Thoracic aorta (tissue), 2 donors: Measurements from ENCODE around the gene UBN1. TPM values are rescaled to one million over a fixed set of nuclear protein-coding genes. Genes with fewer than 3 reads are reported as not detected.

Experiments
- ATAC-seq: fragments of 150-250 bp; one replicate; pipeline ENCODE4 v1.8.0; 2017; ENCODE audit warnings: low read depth; ENCODE audit not compliant: insufficient number of reproducible peaks, low FRiP score
- DNase-seq: peaks from one replicate; pipeline ENCODE4 v3.0.0-alpha.2; 2020; ENCODE audit warnings: low spot score
- H3K27ac ChIP-seq, 2 donors: fragments of 200-600 bp; sonication (generic); 1 replicate in 1 of 2; 2 replicates in 1 of 2; pipeline ENCODE4 v1.5.1; 2016; ENCODE audit warnings: mild to moderate bottlenecking in 2 of 2, moderate library complexity in 2 of 2
- H3K27me3 ChIP-seq: fragments of 200-600 bp; sonication (generic); replicated peaks from 2 replicates; pipeline ENCODE4 v1.6.0; 2016; ENCODE audit warnings: mild to moderate bottlenecking; ENCODE audit not compliant: insufficient read depth
- H3K36me3 ChIP-seq: fragments of 200-600 bp; sonication (generic); one replicate; pipeline ENCODE4 v1.5.1; 2016
- H3K4me1 ChIP-seq, 2 donors: fragments of 200-600 bp; sonication (generic); 1 replicate in 1 of 2; 2 replicates in 1 of 2; pipeline versions ENCODE4 v1.5.1 to v1.6.0; 2016; ENCODE audit warnings: low read depth in 2 of 2, mild to moderate bottlenecking in 1 of 2; ENCODE audit not compliant: control insufficient read depth in 1 of 2
- H3K4me3 ChIP-seq: fragments of 200-600 bp; sonication (generic); 2 replicates; pipeline ENCODE4 v1.5.1; 2016; ENCODE audit warnings: mild to moderate bottlenecking
- H3K9me3 ChIP-seq: fragments of 200-600 bp; sonication (generic); 2 replicates; pipeline ENCODE4 v1.5.1; 2016
- total RNA-seq, 2 donors: library from RNA; depleted of rRNA; stranded (reverse); fragments of >200 nt; gene quantifications; one replicate each; pipeline versions ENCODE4 v1.1.0 to v1.2.3, GENCODE V29; 2016
- TF ChIP-seq, protein P1 (sequence below): fragments of 200-600 bp; sonication (generic); IDR thresholded peaks from one replicate; pipeline ENCODE4 v1.5.1; 2019; ENCODE audit warnings: antibody characterized with exemption

UBN1 gene
- total RNA-seq, 2 donors from 2014 or later, result 27.1 to 37.0 TPM

DNA sequence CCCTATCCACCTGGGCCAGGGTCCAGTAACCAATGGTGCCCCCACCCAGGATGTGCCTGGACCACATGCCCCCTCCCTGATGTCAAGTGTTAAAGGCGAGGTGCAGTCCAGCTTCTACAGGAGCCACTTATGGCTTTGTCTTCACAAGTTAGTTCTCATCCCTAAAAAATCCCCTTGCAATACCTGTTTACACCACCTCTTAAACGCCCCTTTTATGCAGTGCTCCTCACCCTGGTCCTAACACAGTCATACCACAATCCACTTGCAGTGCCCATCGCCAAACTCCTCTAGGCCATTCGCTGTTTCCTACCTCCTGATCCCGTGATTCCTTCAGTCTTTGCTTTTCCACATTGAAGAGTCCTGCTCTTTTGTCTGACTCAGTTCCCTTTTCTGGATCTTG is 7.3 kb upstream of the UBN1 start:
- no peak overlapping the region for H3K27ac ChIP-seq
- no peak for DNase-seq
- no peaks in the 10 kb centered on the region for H3K4me1 ChIP-seq
- H3K4me3 ChIP-seq, result no peak overlapping the region
- no peaks in the 10 kb centered on the region for H3K9me3 ChIP-seq
- TF ChIP-seq, protein P1, sequence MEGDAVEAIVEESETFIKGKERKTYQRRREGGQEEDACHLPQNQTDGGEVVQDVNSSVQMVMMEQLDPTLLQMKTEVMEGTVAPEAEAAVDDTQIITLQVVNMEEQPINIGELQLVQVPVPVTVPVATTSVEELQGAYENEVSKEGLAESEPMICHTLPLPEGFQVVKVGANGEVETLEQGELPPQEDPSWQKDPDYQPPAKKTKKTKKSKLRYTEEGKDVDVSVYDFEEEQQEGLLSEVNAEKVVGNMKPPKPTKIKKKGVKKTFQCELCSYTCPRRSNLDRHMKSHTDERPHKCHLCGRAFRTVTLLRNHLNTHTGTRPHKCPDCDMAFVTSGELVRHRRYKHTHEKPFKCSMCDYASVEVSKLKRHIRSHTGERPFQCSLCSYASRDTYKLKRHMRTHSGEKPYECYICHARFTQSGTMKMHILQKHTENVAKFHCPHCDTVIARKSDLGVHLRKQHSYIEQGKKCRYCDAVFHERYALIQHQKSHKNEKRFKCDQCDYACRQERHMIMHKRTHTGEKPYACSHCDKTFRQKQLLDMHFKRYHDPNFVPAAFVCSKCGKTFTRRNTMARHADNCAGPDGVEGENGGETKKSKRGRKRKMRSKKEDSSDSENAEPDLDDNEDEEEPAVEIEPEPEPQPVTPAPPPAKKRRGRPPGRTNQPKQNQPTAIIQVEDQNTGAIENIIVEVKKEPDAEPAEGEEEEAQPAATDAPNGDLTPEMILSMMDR, result no peak
- H3K36me3 ChIP-seq, result peaks cover 55% of the 10 kb centered on the region
- no peak for ATAC-seq
- H3K27me3 ChIP-seq, result no peaks in the 10 kb centered on the region

DNA sequence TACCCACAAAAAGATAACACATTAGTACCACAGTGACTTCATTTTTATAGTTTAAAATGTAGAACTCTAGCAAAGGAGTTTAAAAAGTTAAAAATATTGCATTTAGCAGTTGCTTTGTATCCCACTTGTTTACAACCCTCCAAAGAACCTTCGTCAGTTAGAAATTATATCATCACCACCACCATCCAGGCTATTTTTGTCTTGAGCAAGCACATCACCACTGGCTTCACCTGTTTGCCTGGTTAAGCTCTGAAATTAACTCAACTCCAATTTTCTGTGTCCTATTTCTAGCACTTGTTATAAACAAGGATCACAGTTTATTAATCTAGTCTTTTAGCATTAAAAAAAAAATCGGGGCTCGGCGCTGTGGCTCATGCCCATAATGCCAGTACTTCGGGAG is 6.3 kb upstream of the UBN1 start:
- Histone ChIP-seq H3K27me3 (no peaks in the 10 kb centered on the region), H3K4me3 (no peak overlapping the region), H3K36me3 (peaks cover 49% of the 10 kb centered on the region), H3K27ac (no peak overlapping the region), H3K9me3 (no peaks in the 10 kb centered on the region), H3K4me1 (peaks cover 8% of the 10 kb centered on the region in 2 donors)
- TF ChIP-seq, protein P1, result no peak
- ATAC-seq (no peak), DNase-seq (no peak)

DNA sequence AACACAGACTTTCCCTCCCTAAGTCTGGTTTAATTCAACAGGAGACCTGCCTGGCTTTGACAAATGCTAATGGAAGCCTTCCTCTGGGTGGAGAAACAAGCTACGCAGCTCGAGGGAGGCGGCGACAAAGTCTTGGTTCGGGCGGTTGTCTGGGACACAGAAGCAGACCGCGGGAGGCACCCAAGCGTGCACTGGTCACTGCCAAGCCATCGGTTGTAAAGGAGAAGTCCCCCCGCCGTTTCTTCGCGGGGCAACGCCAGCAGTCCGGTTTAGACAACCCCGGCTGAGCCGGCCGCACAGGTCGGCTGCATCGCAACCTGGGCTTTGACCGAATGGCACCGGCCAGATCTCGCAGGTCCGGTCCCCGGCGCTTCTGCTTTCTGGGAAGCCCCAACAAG is 779 bp upstream of the UBN1 start:
- H3K4me1 ChIP-seq, result peaks cover 30 to 45% of the 10 kb centered on the region in 2 donors
- TF ChIP-seq, protein P1, result no peak
- DNase-seq, result no peak
- ATAC-seq, result no peak
- peaks cover 22% of the 10 kb centered on the region for H3K36me3 ChIP-seq
- no peaks in the 10 kb centered on the region for H3K9me3 ChIP-seq
- H3K27ac ChIP-seq, result peak overlapping the region; percentile 86 to 92
- no peaks in the 10 kb centered on the region for H3K27me3 ChIP-seq
- H3K4me3 ChIP-seq, result peak overlapping the region; percentile 98

DNA sequence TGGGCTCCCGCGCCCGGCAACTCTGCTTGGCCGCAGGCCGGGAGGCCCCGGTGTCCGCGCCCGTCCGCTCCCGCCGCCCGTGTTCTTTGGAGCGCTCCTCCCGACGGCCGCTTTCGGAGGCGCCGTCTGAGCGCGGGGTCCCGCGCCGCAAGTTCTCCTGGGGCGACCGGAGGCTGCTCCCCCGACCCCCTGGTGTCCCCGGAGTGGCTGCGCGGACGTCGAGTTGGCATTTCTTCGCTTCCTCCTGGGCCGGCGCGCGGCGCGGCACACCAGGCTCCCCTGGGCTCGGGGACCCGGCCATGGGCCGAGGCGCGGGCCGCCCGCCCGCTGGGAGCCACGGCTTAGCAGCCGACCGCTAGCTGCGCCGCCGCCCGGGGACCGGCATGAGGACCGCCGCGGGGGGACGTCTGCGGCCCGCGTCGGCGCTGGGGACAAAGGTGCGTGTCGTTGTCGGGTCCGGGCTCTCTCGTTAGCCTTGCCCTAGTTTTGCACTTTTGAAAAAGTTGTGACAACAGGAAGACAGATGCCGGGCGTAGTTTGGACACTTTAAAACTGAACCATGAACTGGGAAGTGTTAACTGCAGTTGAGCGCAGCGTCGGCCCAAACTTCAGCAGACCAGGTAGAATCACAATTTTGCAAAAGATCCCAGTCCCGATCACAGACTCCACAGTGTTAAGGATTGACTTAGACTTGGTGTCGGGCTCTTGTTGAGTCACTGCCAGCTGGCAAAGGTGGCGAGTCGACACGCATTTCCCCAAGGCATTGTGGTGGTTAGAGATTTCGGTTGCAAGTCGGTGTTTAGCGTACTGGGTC is 700 bp downstream of the UBN1 start:
- Histone ChIP-seq H3K27ac (peak overlapping the region; percentile 86 to 92), H3K4me1 (peaks cover 32 to 50% of the 10 kb centered on the region in 2 donors), H3K9me3 (no peaks in the 10 kb centered on the region), H3K27me3 (no peaks in the 10 kb centered on the region), H3K36me3 (peaks cover 14% of the 10 kb centered on the region), H3K4me3 (peak overlapping the region; percentile 98)
- ATAC-seq (no peak), DNase-seq (no peak)
- TF ChIP-seq, protein P1, result no peak

DNA sequence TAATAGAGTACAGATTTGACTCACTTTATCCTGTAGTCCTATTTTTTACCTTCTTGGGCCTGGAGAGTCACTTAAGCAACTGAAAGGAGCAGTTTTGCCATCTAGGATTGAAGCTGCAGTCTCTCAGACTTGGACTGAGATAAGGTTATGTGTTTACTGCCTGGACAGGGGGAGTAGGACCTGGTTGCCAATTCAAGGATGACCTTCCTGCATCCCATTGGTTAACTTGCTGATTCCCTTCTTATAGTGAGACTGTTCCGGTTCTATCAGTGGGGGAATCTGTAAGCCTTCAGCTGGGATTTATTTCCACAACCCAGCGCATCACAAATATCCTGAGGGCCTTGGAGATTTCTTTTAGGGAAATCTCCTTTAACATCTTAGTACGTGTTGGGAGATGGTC is 2.9 kb downstream of the UBN1 start:
- no peaks in the 10 kb centered on the region for H3K9me3 ChIP-seq
- H3K27ac ChIP-seq, result no peak overlapping the region
- no peak for ATAC-seq
- peaks cover 7% of the 10 kb centered on the region for H3K36me3 ChIP-seq
- peaks cover 31 to 50% of the 10 kb centered on the region in 2 donors for H3K4me1 ChIP-seq
- DNase-seq, result no peak
- no peaks in the 10 kb centered on the region for H3K27me3 ChIP-seq
- H3K4me3 ChIP-seq, result peak overlapping the region; percentile 4
- TF ChIP-seq, protein P1, result no peak
